Amniotic epithelial cell (primary cell): ENCODE data around the gene ZSCAN10.

Source experiments
- DNase-seq: peaks from one replicate; pipeline ENCODE4 v3.0.0-alpha.2; 2010; ENCODE audit warnings: low read depth

The ZSCAN10 gene

GRCh38 chr16:3134338-3135125, 35.4 kb upstream of the ZSCAN10 start, which contains the start of gene ZNF213:
Gene ZNF213 (plus strand): TSS chr16:3135029. CDS start chr16:3137281, 2,252 bp downstream.
- DNase-seq = peak; percentile 97

- DNase-seq = no peak
These were observed 34.8 kb upstream of the ZSCAN10 start for GRCh38 chr16:3133844-3134243.

GRCh38 chr16:3131755-3132377, 32.8 kb upstream of the ZSCAN10 start:
- DNase-seq = peak; percentile 51

- DNase-seq = peak; percentile 79
These were observed 30.3 kb upstream of the ZSCAN10 start for GRCh38 chr16:3129137-3130131.

GRCh38 chr16:3127745-3128144, 28.7 kb upstream of the ZSCAN10 start:
- no peak for DNase-seq

GRCh38 chr16:3123986-3124886, 25.1 kb upstream of the ZSCAN10 start:
- peak; percentile 85 for DNase-seq

GRCh38 chr16:3122926-3123570, 24.0 kb upstream of the ZSCAN10 start:
- no peak for DNase-seq

GRCh38 chr16:3121851-3122467, 22.9 kb upstream of the ZSCAN10 start:
- no peak for DNase-seq

GRCh38 chr16:3120435-3120834, 21.3 kb upstream of the ZSCAN10 start:
- DNase-seq = no peak

GRCh38 chr16:3119701-3120408, 20.8 kb upstream of the ZSCAN10 start:
- DNase-seq = no peak

GRCh38 chr16:3119286-3119685, 20.2 kb upstream of the ZSCAN10 start:
- no peak for DNase-seq

GRCh38 chr16:3118846-3119245, 19.8 kb upstream of the ZSCAN10 start:
- no peak for DNase-seq

- no peak for DNase-seq
These were observed 19.2 kb upstream of the ZSCAN10 start for GRCh38 chr16:3118204-3118790.

- no peak for DNase-seq
These were observed 16.5 kb upstream of the ZSCAN10 start for GRCh38 chr16:3115561-3115960.

- no peak for DNase-seq
These were observed 15.9 kb upstream of the ZSCAN10 start for GRCh38 chr16:3115003-3115402.

- peak; percentile 17 for DNase-seq
These were observed 14.8 kb upstream of the ZSCAN10 start for GRCh38 chr16:3113765-3114479.

- no peak for DNase-seq
These were observed 13.9 kb upstream of the ZSCAN10 start for GRCh38 chr16:3112881-3113574.
